H1 (cell line): ENCODE measurements around the gene RFLNA. TPM values are rescaled to one million over a fixed set of nuclear protein-coding genes. Genes with fewer than 3 reads are reported as not detected.

Experiments
- CTBP2 ChIP-seq: IDR thresholded peaks from 2 replicates; pipeline ENCODE4 v1.7.0; 2011; ENCODE audit warnings: borderline replicate concordance, mild to moderate bottlenecking, moderate library complexity, mixed read lengths, low read length; ENCODE audit not compliant: insufficient read depth, insufficient read length
- RFX5 ChIP-seq: IDR thresholded peaks from 2 replicates; pipeline ENCODE4 v1.6.1; 2011; ENCODE audit warnings: low read depth, low read length, improper control_type of control experiment, borderline replicate concordance
- TAF1 ChIP-seq: IDR thresholded peaks from 2 replicates; pipeline ENCODE4 v1.6.1; 2011; ENCODE audit warnings: mild to moderate bottlenecking, low read depth, low read length
- TAF7 ChIP-seq: optimal IDR thresholded peaks from 2 replicates; pipeline ENCODE3; 2011; ENCODE audit warnings: low read depth, mild to moderate bottlenecking, inconsistent platforms, low read length, moderate library complexity, borderline replicate concordance
- polyA plus RNA-seq, 7 experiments: library from polyadenylated mRNA; depleted of rRNA in 3 of 7; stranded (reverse) in 5 of 7; unstranded in 2 of 7; fragments of >200 nt in 5 of 7; fragments of 200-250 nt in 2 of 7; gene quantifications; 1 replicate in 5 of 7; 2 replicates in 1 of 7; 4 replicates in 1 of 7; pipeline versions ENCODE4 v1.2.1 to v1.2.3, GENCODE V29; 2011 to 2013; ENCODE audit warnings: missing spikeins in 2 of 7, mixed read lengths in 2 of 7
- total RNA-seq: library from RNA; stranded (reverse); fragmentation: NEBNext Ultra II Directional; extraction: Animal tissue kit (Norgen Biotek cat#: 25700); gene quantifications from 2 replicates; pipeline ENCODE4 v1.2.1, GENCODE V29; 2021
- TF ChIP-seq, protein P1 (sequence below): fragments of 300-600 bp; sonication (generic); IDR thresholded peaks from 2 replicates; pipeline ENCODE4 v1.7.1; 2012; ENCODE audit warnings: low read length, moderate library complexity, mild to moderate bottlenecking, inconsistent platforms; ENCODE audit not compliant: insufficient replicate concordance
- TF ChIP-seq, protein P2 (sequence below): IDR thresholded peaks from 2 replicates; pipeline ENCODE4 v1.6.1; 2011; ENCODE audit warnings: low read length, improper control_type of control experiment

Gene RFLNA
- total and polyA plus RNA-seq, 2 of the 8 experiments (the other 6 are each of a cell fraction or from before 2014, with no cell fraction given) = 6.4 to 6.6 TPM

DNA sequence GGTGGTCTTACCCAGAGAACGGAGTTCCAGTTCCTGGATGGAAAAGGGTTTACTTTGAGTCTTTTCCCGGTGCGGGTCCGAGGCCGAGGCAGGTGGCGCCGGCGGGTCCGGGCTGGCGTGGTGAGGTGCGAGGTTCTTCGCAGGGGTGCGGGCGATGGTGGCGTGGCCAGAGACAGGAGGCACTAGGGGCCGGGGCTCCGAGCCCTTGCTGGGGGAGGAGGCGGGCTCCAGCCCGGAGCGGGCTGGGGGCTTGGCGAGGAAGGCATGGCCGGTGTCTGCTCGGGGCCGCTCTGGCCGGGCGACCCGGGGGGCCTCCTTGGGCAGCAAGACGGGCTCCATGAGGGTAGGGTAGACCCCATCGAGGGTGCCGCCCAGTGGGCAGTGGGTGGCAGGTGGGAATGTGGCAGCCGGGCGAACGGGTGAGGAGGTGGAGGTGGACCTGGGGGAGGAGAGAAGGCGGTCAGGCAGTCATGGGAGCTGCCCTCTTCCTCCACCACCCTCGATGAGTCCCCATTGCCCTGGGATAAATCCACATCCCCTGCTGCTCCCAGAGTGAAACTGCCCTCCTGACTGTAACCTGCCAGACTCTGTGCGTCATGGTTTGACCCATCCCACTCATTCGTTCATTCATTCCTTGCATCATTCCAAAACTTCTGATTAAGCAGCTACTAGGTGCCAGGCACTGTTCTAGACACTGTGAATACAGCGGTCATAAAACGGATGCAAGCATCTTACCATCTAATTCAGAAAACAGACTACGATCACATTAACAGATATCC, 42.0 kb downstream of the RFLNA start (continued):
- TF ChIP-seq, protein P1, sequence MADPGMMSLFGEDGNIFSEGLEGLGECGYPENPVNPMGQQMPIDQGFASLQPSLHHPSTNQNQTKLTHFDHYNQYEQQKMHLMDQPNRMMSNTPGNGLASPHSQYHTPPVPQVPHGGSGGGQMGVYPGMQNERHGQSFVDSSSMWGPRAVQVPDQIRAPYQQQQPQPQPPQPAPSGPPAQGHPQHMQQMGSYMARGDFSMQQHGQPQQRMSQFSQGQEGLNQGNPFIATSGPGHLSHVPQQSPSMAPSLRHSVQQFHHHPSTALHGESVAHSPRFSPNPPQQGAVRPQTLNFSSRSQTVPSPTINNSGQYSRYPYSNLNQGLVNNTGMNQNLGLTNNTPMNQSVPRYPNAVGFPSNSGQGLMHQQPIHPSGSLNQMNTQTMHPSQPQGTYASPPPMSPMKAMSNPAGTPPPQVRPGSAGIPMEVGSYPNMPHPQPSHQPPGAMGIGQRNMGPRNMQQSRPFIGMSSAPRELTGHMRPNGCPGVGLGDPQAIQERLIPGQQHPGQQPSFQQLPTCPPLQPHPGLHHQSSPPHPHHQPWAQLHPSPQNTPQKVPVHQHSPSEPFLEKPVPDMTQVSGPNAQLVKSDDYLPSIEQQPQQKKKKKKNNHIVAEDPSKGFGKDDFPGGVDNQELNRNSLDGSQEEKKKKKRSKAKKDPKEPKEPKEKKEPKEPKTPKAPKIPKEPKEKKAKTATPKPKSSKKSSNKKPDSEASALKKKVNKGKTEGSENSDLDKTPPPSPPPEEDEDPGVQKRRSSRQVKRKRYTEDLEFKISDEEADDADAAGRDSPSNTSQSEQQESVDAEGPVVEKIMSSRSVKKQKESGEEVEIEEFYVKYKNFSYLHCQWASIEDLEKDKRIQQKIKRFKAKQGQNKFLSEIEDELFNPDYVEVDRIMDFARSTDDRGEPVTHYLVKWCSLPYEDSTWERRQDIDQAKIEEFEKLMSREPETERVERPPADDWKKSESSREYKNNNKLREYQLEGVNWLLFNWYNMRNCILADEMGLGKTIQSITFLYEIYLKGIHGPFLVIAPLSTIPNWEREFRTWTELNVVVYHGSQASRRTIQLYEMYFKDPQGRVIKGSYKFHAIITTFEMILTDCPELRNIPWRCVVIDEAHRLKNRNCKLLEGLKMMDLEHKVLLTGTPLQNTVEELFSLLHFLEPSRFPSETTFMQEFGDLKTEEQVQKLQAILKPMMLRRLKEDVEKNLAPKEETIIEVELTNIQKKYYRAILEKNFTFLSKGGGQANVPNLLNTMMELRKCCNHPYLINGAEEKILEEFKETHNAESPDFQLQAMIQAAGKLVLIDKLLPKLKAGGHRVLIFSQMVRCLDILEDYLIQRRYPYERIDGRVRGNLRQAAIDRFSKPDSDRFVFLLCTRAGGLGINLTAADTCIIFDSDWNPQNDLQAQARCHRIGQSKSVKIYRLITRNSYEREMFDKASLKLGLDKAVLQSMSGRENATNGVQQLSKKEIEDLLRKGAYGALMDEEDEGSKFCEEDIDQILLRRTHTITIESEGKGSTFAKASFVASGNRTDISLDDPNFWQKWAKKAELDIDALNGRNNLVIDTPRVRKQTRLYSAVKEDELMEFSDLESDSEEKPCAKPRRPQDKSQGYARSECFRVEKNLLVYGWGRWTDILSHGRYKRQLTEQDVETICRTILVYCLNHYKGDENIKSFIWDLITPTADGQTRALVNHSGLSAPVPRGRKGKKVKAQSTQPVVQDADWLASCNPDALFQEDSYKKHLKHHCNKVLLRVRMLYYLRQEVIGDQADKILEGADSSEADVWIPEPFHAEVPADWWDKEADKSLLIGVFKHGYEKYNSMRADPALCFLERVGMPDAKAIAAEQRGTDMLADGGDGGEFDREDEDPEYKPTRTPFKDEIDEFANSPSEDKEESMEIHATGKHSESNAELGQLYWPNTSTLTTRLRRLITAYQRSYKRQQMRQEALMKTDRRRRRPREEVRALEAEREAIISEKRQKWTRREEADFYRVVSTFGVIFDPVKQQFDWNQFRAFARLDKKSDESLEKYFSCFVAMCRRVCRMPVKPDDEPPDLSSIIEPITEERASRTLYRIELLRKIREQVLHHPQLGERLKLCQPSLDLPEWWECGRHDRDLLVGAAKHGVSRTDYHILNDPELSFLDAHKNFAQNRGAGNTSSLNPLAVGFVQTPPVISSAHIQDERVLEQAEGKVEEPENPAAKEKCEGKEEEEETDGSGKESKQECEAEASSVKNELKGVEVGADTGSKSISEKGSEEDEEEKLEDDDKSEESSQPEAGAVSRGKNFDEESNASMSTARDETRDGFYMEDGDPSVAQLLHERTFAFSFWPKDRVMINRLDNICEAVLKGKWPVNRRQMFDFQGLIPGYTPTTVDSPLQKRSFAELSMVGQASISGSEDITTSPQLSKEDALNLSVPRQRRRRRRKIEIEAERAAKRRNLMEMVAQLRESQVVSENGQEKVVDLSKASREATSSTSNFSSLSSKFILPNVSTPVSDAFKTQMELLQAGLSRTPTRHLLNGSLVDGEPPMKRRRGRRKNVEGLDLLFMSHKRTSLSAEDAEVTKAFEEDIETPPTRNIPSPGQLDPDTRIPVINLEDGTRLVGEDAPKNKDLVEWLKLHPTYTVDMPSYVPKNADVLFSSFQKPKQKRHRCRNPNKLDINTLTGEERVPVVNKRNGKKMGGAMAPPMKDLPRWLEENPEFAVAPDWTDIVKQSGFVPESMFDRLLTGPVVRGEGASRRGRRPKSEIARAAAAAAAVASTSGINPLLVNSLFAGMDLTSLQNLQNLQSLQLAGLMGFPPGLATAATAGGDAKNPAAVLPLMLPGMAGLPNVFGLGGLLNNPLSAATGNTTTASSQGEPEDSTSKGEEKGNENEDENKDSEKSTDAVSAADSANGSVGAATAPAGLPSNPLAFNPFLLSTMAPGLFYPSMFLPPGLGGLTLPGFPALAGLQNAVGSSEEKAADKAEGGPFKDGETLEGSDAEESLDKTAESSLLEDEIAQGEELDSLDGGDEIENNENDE = no peak
- TF ChIP-seq TAF1 (no peak), CTBP2 (no peak), RFX5 (no peak), TAF7 (no peak)
- TF ChIP-seq, protein P2, sequence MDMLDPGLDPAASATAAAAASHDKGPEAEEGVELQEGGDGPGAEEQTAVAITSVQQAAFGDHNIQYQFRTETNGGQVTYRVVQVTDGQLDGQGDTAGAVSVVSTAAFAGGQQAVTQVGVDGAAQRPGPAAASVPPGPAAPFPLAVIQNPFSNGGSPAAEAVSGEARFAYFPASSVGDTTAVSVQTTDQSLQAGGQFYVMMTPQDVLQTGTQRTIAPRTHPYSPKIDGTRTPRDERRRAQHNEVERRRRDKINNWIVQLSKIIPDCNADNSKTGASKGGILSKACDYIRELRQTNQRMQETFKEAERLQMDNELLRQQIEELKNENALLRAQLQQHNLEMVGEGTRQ = no peak
